Measurements from ENCODE around the gene BTBD18. TPM values are rescaled to one million over a fixed set of nuclear protein-coding genes. Genes with fewer than 3 reads are reported as not detected.
A peak's percentile ranks its signal among the peaks of the same experiment; 100 is the strongest.

Gene BTBD18
- total and polyA plus RNA-seq, 4 donors: not detected

GRCh38 chr11:57792060-57792541 lies 40.5 kb upstream of the BTBD18 start:
- Histone ChIP-seq H3K4me1 (ENCODE audit: control insufficient read depth in 5 of 5, insufficient read depth in 5 of 5, low read length in 5 of 5) (peaks cover 4 to 28% (median 12%) of the 10 kb centered on the region in 5 donors), H3K9me3 (ENCODE audit: control insufficient read depth in 4 of 4, insufficient read depth in 3 of 4, low read length in 3 of 4) (no peaks in the 10 kb centered on the region), H3K36me3 (ENCODE audit: control insufficient read depth in 4 of 4, insufficient read depth in 4 of 4, low read length in 4 of 4) (peaks cover 15 to 36% (median 24%) of the 10 kb centered on the region in 4 donors), H3K27me3 (ENCODE audit: control insufficient read depth in 3 of 3, insufficient read depth in 3 of 3, low read length in 2 of 3) (no peaks in the 10 kb centered on the region), H3K9ac (ENCODE audit: insufficient read depth in 1 of 2, low read length in 2 of 2) (no peak overlapping the region), H3K4me3 (no peak overlapping the region), H3K27ac (ENCODE audit: low read depth in 1 of 2, low read length in 1 of 2) (peak overlapping the region; percentile 62 to 70)
- WGBS, 2 donors: 23 to 45% methylated on average over 7 of the region's 7 CpGs
- peak; percentile 77 for ATAC-seq (ENCODE audit: insufficient read depth, low FRiP score)
- DNase-seq: peak in 1 of 3 donors; percentile 37
- TF ChIP-seq, protein P1, sequence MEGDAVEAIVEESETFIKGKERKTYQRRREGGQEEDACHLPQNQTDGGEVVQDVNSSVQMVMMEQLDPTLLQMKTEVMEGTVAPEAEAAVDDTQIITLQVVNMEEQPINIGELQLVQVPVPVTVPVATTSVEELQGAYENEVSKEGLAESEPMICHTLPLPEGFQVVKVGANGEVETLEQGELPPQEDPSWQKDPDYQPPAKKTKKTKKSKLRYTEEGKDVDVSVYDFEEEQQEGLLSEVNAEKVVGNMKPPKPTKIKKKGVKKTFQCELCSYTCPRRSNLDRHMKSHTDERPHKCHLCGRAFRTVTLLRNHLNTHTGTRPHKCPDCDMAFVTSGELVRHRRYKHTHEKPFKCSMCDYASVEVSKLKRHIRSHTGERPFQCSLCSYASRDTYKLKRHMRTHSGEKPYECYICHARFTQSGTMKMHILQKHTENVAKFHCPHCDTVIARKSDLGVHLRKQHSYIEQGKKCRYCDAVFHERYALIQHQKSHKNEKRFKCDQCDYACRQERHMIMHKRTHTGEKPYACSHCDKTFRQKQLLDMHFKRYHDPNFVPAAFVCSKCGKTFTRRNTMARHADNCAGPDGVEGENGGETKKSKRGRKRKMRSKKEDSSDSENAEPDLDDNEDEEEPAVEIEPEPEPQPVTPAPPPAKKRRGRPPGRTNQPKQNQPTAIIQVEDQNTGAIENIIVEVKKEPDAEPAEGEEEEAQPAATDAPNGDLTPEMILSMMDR (IDR thresholded peaks at IDR 0.05; ENCODE audit: control extremely low read depth, extremely low read depth): no peak

- DNase-seq (no peak), ATAC-seq (ENCODE audit: insufficient read depth, low FRiP score) (no peak)
- no peaks in the 10 kb centered on the region for H3K27me3 ChIP-seq (ENCODE audit: control insufficient read depth in 3 of 3, insufficient read depth in 3 of 3, low read length in 2 of 3)
- H3K27ac ChIP-seq (ENCODE audit: low read depth in 1 of 2, low read length in 1 of 2): peak overlapping the region; percentile 13 to 70
- H3K4me1 ChIP-seq (ENCODE audit: control insufficient read depth in 5 of 5, insufficient read depth in 5 of 5, low read length in 5 of 5): peaks cover 9 to 33% (median 14%) of the 10 kb centered on the region in 5 donors
- H3K4me3 ChIP-seq: no peak overlapping the region
- TF ChIP-seq, protein P1 (IDR thresholded peaks at IDR 0.05; ENCODE audit: control extremely low read depth, extremely low read depth): no peak
- H3K9ac ChIP-seq (ENCODE audit: insufficient read depth in 1 of 2, low read length in 2 of 2): no peak overlapping the region
- H3K36me3 ChIP-seq (ENCODE audit: control insufficient read depth in 4 of 4, insufficient read depth in 4 of 4, low read length in 4 of 4): peaks cover 10 to 33% (median 21%) of the 10 kb centered on the region in 4 donors
- WGBS, 2 donors: 78 to 81% methylated on average over 22 of the region's 22 CpGs
- H3K9me3 ChIP-seq (ENCODE audit: control insufficient read depth in 4 of 4, insufficient read depth in 3 of 4, low read length in 3 of 4): no peaks in the 10 kb centered on the region
These were observed 39.9 kb upstream of the BTBD18 start for GRCh38 chr11:57791321-57792059.

GRCh38 chr11:57788703-57789088 lies 37.1 kb upstream of the BTBD18 start:
- H3K4me3 ChIP-seq: no peak overlapping the region
- DNase-seq: no peak
- H3K9ac ChIP-seq (ENCODE audit: insufficient read depth in 1 of 2, low read length in 2 of 2): no peak overlapping the region
- H3K27ac ChIP-seq (ENCODE audit: low read depth in 1 of 2, low read length in 1 of 2): no peak overlapping the region
- no peak for ATAC-seq (ENCODE audit: insufficient read depth, low FRiP score)
- H3K27me3 ChIP-seq (ENCODE audit: control insufficient read depth in 3 of 3, insufficient read depth in 3 of 3, low read length in 2 of 3): no peaks in the 10 kb centered on the region
- peaks cover 11 to 46% (median 15%) of the 10 kb centered on the region in 5 donors for H3K4me1 ChIP-seq (ENCODE audit: control insufficient read depth in 5 of 5, insufficient read depth in 5 of 5, low read length in 5 of 5)
- no peaks in the 10 kb centered on the region for H3K9me3 ChIP-seq (ENCODE audit: control insufficient read depth in 4 of 4, insufficient read depth in 3 of 4, low read length in 3 of 4)
- peaks cover 5 to 16% (median 5%) of the 10 kb centered on the region in 4 donors for H3K36me3 ChIP-seq (ENCODE audit: control insufficient read depth in 4 of 4, insufficient read depth in 4 of 4, low read length in 4 of 4)
- TF ChIP-seq, protein P1 (IDR thresholded peaks at IDR 0.05; ENCODE audit: control extremely low read depth, extremely low read depth): no peak

Data from lung (tissue), 12 donors.